Non-pigmented ciliary epithelial cell (primary cell): ENCODE measurements around the gene MPDZ.
A peak's percentile ranks its signal among the peaks of the same experiment; 100 is the strongest.

ENCODE experiments used
- DNase-seq: peaks from one replicate; pipeline ENCODE4 v3.0.0-alpha.2; 2010; ENCODE audit warnings: low read depth

Gene MPDZ

GRCh38 chr9:13137426-13137825, 142.1 kb downstream of the MPDZ start:
- DNase-seq: no peak

- no peak for DNase-seq
Observed at GRCh38 chr9:13131991-13132390, 147.5 kb downstream of the MPDZ start.

GRCh38 chr9:13131416-13131815, 148.1 kb downstream of the MPDZ start:
- DNase-seq: no peak

- DNase-seq: no peak
Observed at GRCh38 chr9:13128266-13128860, 151.1 kb downstream of the MPDZ start.

GRCh38 chr9:13127131-13127530, 152.4 kb downstream of the MPDZ start:
- DNase-seq: no peak

- DNase-seq: no peak
Observed at GRCh38 chr9:13125261-13125660, 154.2 kb downstream of the MPDZ start.

- no peak for DNase-seq
Observed at GRCh38 chr9:13122756-13123369, 156.6 kb downstream of the MPDZ start.

GRCh38 chr9:13118313-13118712, 161.2 kb downstream of the MPDZ start:
- DNase-seq: no peak

- DNase-seq: no peak
Observed at GRCh38 chr9:13116292-13116691, 163.2 kb downstream of the MPDZ start.

GRCh38 chr9:13113751-13114150, 165.7 kb downstream of the MPDZ start:
- no peak for DNase-seq

GRCh38 chr9:13113216-13113615, 166.3 kb downstream of the MPDZ start:
- DNase-seq: peak; percentile 32

GRCh38 chr9:13111778-13112177, 167.7 kb downstream of the MPDZ start:
- DNase-seq: no peak

GRCh38 chr9:13110766-13111417, 168.6 kb downstream of the MPDZ start:
- DNase-seq: no peak

GRCh38 chr9:13109781-13110180, 169.7 kb downstream of the MPDZ start:
- DNase-seq: no peak

GRCh38 chr9:13107008-13107407, 172.5 kb downstream of the MPDZ start:
- no peak for DNase-seq

- DNase-seq: no peak
Observed at GRCh38 chr9:13100914-13101572, 178.4 kb downstream of the MPDZ start.

- DNase-seq: no peak
Observed at GRCh38 chr9:13095056-13095455, 184.4 kb downstream of the MPDZ start.

- DNase-seq: no peak
Observed at GRCh38 chr9:13090628-13091027, 188.9 kb downstream of the MPDZ start.

GRCh38 chr9:13089666-13090065, 189.8 kb downstream of the MPDZ start:
- no peak for DNase-seq

- peak; percentile 15 for DNase-seq
Observed at GRCh38 chr9:13088720-13089427, 190.6 kb downstream of the MPDZ start.

GRCh38 chr9:13083963-13084528, 195.4 kb downstream of the MPDZ start:
- DNase-seq: peak; percentile 43

- no peak for DNase-seq
Observed at GRCh38 chr9:13083366-13083765, 196.1 kb downstream of the MPDZ start.
